ELR (cell line): ENCODE measurements around the gene ARMC8.
A peak's percentile ranks its signal among the peaks of the same experiment; 100 is the strongest.

Source experiments
- DNase-seq: peaks from one replicate; pipeline ENCODE4 v3.0.0-alpha.2; 2015; ENCODE audit warnings: low read depth

The ARMC8 gene

DNA sequence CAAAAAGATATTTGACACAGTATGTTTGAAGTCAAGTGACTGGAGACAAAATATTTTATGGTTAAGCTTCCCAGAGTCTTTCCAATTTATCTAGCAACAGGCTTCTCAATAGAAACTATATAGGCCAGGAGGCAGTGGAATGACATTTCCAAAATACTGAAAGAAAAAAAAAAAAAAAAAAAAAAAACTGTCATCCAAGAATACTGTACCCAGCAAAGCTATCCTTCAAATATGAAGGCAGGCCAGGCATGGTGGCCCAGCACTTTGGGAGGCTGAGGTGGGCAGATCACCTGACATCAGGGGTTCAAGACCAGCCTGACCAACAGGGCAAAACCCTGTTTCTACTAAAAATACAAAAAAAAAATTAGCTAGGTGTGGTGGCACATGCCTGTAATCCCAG lies 121.7 kb downstream of the ARMC8 start:
- no peak for DNase-seq

DNA sequence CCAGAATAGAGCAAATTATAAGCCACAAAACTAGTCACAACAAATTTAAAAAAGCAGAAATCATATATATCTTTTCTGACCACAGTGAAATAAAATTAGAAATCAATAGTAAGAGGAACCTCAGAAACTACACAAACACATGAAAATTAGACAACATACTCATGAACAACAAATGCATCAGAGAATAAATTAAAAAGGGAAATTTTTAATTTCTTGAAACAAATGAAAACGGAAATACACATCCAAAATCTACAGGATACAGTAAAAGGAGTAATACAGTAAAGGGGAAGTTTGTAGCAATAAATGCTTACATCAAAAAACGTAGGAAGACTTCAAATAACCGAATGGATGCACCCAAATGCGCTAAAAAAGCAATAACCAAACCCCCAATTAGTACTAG lies 123.4 kb downstream of the ARMC8 start:
- no peak for DNase-seq

DNA sequence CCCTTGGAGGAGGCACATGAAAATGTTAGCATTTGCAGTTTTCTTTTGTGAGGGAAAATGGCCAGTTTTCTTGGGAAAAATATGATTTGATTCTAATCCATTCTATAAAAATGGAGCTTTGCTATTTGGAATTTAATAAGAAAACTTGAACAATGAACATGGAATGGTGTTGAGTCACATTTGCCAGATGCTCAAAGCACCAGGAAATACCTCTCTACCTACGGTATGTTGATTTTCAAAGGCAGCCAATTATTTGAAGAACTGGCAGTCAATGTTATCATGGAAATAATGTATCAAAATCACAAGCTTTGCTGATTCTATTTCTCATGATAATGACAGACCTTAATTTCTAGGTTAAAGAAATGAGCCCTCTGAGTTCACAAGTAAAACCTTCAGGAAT lies 127.7 kb downstream of the ARMC8 start:
- peak; percentile 21 for DNase-seq

DNA sequence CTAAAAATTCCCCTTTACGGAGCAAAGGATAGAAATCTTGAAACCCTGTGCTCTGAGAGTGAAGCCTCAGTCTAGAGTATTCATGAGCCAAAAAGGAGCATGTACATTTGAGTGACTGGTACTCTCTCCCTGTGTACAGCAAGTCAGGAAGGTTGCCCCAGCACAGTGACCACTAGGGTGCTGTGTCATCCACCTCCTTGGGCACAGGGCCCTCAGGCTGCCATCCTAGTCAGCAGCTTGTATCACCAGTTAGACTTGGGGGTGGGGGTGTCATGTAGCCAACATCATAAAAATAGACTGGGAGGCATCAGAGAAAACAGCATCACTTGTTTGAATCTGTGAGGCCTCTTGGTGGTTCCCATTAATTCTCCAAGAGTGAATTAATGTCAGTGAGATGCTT lies 130.6 kb downstream of the ARMC8 start:
- DNase-seq: peak; percentile 3

DNA sequence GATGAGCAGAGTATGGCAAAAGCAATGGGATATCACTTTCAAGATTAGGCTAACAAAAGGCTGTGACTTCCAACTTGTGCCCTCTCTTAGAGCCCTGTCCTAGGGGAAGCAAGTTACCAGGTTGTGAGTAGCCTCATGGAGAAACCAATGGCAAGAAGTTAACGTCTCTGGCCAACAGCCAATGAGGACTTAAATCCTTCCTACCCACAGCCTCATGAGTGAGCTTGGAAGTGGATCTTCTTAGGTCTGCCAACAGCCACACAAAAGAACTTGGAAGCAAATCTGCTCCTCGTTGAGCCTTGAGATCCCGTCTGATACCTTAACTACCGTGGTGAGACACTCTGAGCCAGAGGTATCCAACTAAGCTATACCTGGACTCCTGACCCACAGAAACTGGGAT lies 136.9 kb downstream of the ARMC8 start:
- DNase-seq: no peak

DNA sequence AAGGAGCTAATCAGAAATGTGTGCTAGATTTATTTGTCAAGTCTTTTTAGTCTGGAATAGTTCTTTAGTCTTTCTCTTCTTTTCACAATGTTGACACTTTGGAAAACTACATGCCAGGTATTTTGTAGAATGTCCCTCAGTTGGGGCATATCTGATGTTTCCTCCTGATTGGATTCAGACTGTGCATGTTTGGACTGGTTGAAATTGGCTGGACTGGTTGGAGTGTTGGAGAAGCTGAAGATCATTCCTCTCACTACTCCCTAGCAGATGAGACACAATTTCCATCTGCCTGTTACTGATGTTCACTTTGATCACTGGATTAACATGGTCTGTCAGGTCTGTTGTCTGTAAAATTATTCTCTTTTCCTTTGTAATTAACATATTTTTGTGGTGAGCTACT lies 138.9 kb downstream of the ARMC8 start:
- no peak for DNase-seq

DNA sequence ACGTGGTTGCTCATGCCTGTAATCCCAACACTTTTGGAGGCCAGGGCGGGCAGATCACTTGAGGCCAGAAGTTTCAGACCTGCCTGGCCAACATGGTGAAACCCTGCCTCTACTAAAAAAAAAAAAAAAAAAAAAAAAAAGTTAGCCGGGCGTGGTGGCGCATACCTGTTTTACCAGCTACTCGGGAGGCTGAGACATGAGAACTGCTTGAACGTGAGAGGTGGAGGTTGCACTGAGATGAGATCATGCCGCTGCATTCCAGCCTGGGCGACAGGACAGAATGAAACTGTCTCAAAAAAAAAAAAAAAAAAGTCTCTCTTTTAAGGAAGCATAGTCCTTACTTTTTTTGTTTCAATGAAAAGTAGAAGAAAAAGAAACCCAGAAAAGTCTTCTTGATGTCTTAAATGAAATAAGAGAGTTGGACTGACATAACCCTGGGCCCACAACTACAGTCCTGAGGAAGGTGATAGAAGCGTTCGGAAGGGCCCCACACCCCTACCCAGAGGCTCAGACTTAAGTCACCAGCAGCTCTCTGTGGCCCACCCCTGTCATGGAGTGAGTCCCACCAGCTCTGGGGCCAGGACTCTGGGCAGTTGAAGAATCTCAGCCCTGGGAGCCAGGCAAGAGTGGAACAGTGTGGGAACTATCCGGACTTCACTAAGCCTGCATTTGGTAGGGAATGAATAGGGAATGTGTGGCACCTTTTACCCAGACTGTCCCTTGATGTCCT lies 139.9 kb downstream of the ARMC8 start:
- DNase-seq: no peak

DNA sequence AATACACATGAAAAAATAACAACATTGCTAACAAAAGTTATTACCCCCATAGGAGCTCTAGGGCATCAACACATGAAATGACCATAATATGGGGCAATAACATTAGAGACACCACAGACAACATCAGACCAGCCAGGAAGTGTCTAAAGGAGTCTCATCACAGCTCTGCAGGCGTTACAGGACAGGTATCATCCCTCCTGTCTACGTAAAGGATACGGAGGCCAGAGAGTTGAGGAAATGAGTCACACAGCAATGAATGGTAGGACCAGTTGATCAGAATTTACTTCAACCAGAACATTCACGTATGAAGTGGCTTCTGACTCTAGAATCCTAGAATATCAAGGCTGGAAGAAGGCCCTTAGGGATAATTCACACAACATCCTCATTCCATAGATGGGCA lies 140.7 kb downstream of the ARMC8 start:
- DNase-seq: peak; percentile 57

DNA sequence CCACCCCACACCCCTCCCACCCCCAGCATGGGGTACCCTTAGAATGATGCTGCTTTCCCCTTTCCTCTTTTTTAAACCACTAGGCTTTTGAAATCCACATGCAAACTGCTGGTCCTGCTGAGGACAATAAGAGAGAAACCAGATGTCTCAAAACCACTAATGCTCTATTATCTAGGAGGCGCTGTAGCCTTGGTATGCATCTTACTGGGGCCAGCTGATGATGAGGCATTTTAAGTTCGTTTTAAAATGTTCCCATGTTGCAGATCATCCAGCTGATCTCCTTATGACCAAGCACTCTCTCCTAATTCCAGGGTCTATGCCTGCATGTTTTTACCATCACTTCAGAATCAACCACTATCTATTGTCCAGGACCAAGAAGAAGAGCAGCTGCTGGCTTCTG lies 141.2 kb downstream of the ARMC8 start:
- peak; percentile 32 for DNase-seq

DNA sequence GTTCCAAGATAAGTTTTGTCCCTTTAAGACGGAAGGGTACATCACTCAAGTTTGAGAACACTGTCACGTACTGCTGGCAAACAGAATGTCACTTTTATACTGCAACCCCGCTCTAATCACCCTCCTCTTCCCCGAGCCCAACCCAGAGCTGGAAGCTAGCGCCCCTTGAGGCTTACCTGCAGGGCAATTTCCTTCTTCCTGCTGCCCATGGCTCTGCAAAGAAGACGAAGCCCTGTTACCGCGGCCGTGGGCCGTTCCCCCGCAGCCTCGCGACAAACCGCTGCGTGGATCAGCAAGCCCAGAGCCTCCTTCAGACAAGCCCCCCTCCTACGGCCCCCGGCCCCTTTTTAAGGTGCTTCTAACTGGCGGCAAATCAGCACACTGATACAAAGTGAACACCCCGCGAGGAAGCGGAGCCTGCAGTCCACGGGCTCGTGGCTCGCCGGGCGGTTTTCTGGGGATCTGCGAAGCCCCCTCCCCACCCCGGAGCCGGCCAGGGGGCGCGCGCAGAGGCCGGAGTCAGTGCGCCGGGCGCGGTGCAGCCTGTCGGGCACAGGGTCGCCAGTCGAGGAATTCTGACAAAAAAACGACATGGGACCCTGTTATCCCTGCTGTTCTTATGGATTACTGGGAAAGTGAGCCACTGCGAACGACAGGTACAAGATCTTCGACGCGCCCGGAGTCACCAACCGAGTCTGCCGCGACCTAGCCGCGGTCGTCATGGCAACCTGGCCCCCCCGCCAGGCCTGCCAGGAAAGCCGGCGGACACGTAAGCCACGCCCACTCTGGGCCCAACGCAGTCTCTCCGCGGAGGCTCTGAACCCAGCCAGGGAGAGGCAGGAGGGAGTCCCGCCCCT lies 142.3 kb downstream of the ARMC8 start, which contains the start of gene NME9:
Gene NME9 (minus strand): TSS at position 725 of the 857 bp plus-strand sequence. CDS start 516 bp downstream, at position 209.
- peak; percentile 92 for DNase-seq

DNA sequence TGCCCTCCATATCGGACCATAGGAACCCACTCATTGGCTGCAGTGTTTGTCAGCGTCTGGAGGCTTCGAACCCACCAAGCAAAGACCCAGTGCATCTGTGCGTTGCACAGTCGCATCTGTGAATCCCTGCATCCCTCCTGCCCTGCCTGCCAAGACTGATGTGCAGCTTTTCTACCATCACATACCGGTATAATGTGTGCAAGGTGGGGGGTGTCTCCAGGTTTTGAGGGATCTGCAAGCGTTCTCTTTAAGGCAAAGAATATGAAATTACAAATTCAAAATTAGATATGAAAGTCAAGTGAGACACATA lies 142.8 kb downstream of the ARMC8 start:
- no peak for DNase-seq

DNA sequence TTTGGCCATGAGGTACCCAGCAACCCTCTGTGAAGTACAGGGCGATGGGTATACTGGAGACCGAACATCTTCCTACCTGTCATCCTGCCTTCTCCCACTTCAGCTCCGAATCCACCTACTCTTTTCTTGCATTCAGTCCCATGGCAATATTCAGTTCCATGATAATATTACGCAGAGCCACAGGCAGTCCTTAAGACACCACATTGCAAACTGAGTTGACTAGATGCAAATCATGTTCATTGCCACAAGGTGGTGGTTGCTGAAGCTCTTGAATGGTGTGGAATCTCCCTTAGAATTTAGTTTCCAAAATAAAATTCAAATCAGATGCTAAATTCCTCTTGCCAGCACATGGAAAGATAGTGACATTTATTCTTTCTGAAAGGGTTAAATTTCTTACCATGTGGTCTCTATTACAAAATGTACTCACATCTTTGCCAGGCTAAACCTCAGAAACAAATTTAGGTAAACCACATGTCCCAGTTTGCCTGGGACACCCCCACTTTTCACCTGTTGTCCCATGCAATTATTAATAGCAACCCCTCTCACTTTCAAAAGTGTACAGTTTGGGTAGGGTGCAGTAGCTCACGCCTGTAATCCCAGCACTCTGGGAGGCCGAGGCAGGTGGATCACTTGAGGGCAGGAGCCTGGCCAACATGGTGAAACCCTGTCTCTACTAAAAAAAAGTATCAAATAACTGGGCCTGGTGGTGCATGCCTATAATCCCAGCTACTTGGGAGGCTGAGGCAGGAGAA lies 144.2 kb downstream of the ARMC8 start:
- DNase-seq: peak; percentile 29

DNA sequence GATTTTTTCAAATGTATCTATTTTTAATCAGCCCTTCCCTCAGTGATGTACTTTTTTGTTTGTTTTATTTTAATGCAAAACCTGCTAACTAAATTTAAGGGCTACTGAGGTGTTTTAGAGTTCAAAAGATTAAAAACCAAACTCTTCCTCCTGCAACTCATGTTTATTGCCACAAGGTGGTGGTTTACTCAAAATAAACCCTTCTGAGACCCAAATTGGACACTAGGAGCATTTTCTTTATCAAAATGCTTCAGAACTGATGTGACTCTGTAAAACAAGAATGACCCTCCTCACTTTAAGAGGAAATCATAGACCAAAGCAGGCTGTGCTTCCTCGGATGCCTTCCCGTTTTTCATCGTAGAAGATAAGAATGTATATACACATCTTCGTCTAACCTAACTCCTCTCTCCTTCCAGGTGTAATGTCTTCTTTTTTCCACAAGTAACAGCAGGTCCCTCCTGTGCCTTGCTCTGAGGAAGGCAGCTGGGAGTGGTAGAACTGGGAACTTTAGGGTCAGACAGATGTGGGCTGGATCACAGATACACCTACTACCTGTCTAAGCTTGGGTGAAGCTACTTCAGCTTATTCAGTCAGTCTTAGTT lies 145.5 kb downstream of the ARMC8 start:
- peak; percentile 61 for DNase-seq

DNA sequence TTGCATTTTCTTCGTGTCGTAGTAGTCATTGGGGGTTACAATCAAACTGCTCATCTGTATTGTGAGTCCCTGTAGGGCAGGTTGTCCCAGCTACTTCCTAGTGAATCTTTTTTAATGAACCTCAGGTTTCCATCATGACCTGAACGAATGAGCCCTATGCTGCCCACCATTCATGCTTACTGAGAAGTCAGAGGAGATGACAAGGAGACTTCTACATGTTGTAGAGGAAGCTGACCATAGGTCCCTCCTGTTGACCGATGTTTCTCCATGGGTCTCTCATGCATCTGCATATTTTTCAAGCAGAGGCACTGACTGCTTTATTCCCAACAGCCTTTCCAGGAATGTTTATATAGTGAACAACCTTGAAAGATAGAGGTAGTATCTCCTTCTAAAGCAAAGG lies 147.5 kb downstream of the ARMC8 start:
- no peak for DNase-seq

DNA sequence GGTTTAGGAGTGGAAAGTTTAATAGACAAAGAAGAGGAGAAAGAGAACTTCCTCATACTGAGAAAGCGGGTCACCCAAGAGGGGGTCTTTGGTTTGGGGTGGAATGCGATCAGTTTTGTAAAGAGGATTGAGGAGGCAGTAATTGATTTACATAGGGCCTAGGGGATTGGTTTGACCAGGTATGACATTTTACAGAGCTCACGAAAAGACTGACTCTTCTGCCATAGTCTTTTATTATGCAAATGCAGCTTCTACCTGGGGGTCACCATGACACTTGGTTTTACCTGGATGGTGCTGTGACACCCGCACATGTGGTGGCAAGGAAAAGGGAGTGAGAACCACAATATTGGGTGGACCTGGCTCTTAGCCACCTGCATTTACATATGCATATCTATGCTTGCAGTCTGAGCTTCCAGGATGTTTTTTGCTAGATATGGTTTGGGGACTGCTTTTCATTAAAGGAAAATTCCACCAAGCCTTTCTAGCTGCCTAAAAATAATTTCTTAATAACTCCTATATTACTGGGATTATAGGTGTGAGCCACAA lies 149.4 kb downstream of the ARMC8 start:
- no peak for DNase-seq

DNA sequence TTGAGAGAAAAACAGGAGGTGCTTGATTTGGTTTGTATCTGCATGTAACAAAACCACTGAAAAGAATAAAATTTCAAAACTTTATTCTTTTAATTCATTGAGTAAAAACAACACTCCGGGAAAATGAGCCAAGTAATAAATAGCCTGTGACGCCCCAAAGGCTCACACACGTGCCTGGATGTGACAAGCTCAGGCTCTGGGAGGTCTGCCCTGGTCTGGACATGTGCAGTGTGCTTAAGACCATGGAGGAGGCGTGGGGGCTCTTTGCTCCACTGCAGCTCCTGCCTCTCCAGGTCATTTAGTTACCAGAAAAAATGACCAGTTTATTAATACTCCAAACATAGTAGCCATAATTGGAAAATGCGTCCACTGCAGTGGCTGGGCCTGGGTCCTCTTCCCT lies 151.1 kb downstream of the ARMC8 start:
- no peak for DNase-seq

DNA sequence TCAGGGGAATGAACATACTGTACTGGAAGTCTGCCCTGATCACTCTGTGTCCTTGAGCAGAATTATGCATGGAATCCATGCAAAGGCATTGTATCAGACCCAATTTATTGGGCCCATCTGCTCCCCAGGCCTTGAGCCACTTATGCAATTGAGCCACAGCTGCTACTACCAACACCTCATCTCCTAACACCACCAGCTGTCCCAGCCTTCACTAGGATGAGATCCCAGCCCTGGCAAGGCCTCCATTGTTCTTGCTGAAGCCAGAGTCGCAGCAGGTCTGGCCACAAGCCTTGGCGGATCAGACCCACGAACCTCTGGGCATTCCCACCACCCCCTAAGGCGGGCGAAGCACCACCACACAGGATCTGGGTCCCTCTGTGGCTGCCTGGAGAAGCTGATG lies 151.7 kb downstream of the ARMC8 start:
- DNase-seq: no peak

DNA sequence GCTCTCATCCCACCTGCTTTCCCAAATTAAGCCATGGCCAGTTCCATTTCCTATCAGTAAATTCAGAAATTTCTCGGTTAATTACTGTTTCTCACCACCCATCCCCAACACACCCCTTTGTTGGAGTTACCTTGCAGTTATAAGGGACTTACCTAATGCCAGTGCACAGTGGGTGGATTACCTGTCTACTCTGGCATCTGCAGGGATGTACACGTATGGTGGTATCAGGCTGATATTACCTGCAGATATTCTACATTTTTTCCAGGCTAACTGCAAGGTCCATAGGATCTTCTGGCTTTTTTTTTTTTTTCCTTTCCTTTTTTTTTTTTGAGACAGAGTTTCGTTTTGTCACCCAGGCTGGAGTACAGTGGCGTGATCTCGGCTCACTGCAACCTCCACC lies 153.4 kb downstream of the ARMC8 start:
- no peak for DNase-seq

DNA sequence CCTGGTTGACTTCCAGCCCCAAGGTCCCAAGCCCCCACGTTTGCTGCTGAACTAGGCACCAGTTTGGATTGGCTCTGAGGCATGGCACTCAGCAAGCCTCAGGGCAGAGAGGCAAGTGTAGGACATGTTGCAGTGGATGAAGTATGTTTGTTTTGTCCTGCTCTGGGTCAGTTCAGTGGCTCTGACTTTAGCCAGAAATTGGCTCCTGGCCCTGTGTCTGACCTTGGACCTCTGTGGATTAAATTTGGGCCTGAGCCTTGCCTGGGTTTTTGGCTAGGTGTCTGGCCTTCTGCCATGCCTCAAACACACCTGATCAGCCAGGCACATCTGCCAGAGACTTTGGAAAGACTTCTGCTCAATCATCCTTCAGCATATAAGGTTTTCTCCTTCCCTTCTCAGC lies 157.7 kb downstream of the ARMC8 start:
- no peak for DNase-seq
